ENCODE measurements around the gene ABCE1. TPM values are rescaled to one million over a fixed set of nuclear protein-coding genes. Genes with fewer than 3 reads are reported as not detected.

ABCE1 gene
- total RNA-seq, 4 donors from 2014 or later, result 53.5 to 78.0 (median 64.7) TPM

GRCh38 chr4:145071560-145071959 lies 26.6 kb upstream of the ABCE1 start:
- peaks cover 0 to 1% (median 0%) of the 10 kb centered on the region in 4 donors for H3K4me1 ChIP-seq
- no peaks in the 10 kb centered on the region for H3K9me3 ChIP-seq
- TF ChIP-seq POLR2A (IDR thresholded peaks at IDR 0.05) (no peak), EP300 (IDR thresholded peaks at IDR 0.05) (no peak), CTCF (IDR thresholded peaks at IDR 0.05) (no peak)
- H3K27me3 ChIP-seq, result no peaks in the 10 kb centered on the region
- peaks cover 0 to 15% (median 0%) of the 10 kb centered on the region in 3 donors for H3K36me3 ChIP-seq
- no peak overlapping the region for H3K27ac ChIP-seq
- no peak overlapping the region for H3K4me3 ChIP-seq
- WGBS, 2 donors, result 93 to 99% methylated on average over 2 of the region's 2 CpGs
- DNase-seq (ENCODE audit: low spot score in 2 of 2), result no peak

GRCh38 chr4:145075742-145076468 lies 22.2 kb upstream of the ABCE1 start:
- H3K36me3 ChIP-seq, result peaks cover 0 to 54% (median 0%) of the 10 kb centered on the region in 3 donors
- H3K4me1 ChIP-seq, result no peaks in the 10 kb centered on the region
- H3K27ac ChIP-seq, result no peak overlapping the region
- H3K9me3 ChIP-seq, result peaks cover 0 to 8% (median 2%) of the 10 kb centered on the region in 4 donors
- no peaks in the 10 kb centered on the region for H3K27me3 ChIP-seq
- DNase-seq (ENCODE audit: low spot score in 2 of 2), result no peak
- TF ChIP-seq POLR2A (IDR thresholded peaks at IDR 0.05) (no peak), EP300 (IDR thresholded peaks at IDR 0.05) (no peak), CTCF (IDR thresholded peaks at IDR 0.05) (no peak)
- 88 to 100% methylated on average over 1 of the region's 1 CpG for WGBS, 2 donors
- no peak overlapping the region for H3K4me3 ChIP-seq

GRCh38 chr4:145076469-145076855 lies 21.6 kb upstream of the ABCE1 start:
- no peak for DNase-seq (ENCODE audit: low spot score in 2 of 2)
- Histone ChIP-seq H3K27ac (no peak overlapping the region), H3K36me3 (peaks cover 0 to 59% (median 0%) of the 10 kb centered on the region in 3 donors), H3K4me1 (no peaks in the 10 kb centered on the region), H3K27me3 (no peaks in the 10 kb centered on the region), H3K9me3 (peaks cover 0 to 8% (median 2%) of the 10 kb centered on the region in 4 donors), H3K4me3 (no peak overlapping the region)
- TF ChIP-seq CTCF (IDR thresholded peaks at IDR 0.05) (no peak), EP300 (IDR thresholded peaks at IDR 0.05) (no peak), POLR2A (IDR thresholded peaks at IDR 0.05) (no peak)
- WGBS, 2 donors, result 60 to 74% methylated on average over 2 of the region's 2 CpGs

- Histone ChIP-seq H3K4me1 (no peaks in the 10 kb centered on the region), H3K27me3 (no peaks in the 10 kb centered on the region), H3K36me3 (peaks cover 0 to 71% (median 0%) of the 10 kb centered on the region in 3 donors), H3K9me3 (peaks cover 0 to 8% (median 2%) of the 10 kb centered on the region in 4 donors), H3K27ac (no peak overlapping the region), H3K4me3 (no peak overlapping the region)
- no peak for TF ChIP-seq POLR2A (IDR thresholded peaks at IDR 0.05)
- no peak for TF ChIP-seq EP300 (IDR thresholded peaks at IDR 0.05)
- TF ChIP-seq CTCF (IDR thresholded peaks at IDR 0.05), result no peak
- WGBS, 2 donors, result 97 to 100% methylated on average over 1 of the region's 1 CpG
- DNase-seq (ENCODE audit: low spot score in 2 of 2), result no peak
These were observed 16.4 kb upstream of the ABCE1 start for GRCh38 chr4:145081756-145082155.

- Histone ChIP-seq H3K4me3 (no peak overlapping the region), H3K27ac (no peak overlapping the region), H3K9me3 (no peaks in the 10 kb centered on the region), H3K4me1 (no peaks in the 10 kb centered on the region), H3K27me3 (no peaks in the 10 kb centered on the region), H3K36me3 (peaks cover 0 to 58% (median 0%) of the 10 kb centered on the region in 3 donors)
- no peak for DNase-seq (ENCODE audit: low spot score in 2 of 2)
- 100% methylated on average over 1 of the region's 1 CpG for WGBS, 2 donors
- TF ChIP-seq POLR2A (IDR thresholded peaks at IDR 0.05) (no peak), EP300 (IDR thresholded peaks at IDR 0.05) (no peak), CTCF (IDR thresholded peaks at IDR 0.05) (no peak)
These were observed 14.1 kb upstream of the ABCE1 start for GRCh38 chr4:145083891-145084605.

All from tibial nerve (tissue), 4 donors.